GM21360 (cell line): ENCODE data around the gene MAP3K6.

Source experiments
- ATAC-seq: cut with Tn5 transposase; IDR thresholded peaks from one replicate; pipeline ENCODE4 v1.9.1; 2021; ENCODE audit warnings: mild to moderate bottlenecking, moderate library complexity; ENCODE audit not compliant: unreplicated experiment

MAP3K6 gene

DNA sequence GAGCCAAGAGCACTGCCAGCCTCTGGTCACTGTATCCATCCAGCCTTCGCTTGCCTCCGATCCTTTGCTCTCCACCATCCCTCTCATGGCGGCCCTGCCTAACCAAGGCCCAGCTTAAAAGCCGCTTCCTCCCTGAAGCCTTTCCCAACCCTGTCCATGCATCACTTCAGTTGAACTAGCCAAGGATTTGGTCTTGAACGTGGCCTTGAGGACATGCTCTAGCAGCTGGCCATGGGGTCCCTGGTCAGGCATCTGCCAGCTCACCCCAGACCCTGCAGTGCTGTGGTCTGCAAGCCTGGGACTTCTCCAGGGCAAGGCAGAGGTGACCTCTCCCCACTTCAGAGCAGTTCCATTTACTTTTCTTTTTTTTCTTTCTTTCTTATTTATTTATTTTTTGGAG, 30.0 kb downstream of the MAP3K6 start:
- no peak for ATAC-seq

DNA sequence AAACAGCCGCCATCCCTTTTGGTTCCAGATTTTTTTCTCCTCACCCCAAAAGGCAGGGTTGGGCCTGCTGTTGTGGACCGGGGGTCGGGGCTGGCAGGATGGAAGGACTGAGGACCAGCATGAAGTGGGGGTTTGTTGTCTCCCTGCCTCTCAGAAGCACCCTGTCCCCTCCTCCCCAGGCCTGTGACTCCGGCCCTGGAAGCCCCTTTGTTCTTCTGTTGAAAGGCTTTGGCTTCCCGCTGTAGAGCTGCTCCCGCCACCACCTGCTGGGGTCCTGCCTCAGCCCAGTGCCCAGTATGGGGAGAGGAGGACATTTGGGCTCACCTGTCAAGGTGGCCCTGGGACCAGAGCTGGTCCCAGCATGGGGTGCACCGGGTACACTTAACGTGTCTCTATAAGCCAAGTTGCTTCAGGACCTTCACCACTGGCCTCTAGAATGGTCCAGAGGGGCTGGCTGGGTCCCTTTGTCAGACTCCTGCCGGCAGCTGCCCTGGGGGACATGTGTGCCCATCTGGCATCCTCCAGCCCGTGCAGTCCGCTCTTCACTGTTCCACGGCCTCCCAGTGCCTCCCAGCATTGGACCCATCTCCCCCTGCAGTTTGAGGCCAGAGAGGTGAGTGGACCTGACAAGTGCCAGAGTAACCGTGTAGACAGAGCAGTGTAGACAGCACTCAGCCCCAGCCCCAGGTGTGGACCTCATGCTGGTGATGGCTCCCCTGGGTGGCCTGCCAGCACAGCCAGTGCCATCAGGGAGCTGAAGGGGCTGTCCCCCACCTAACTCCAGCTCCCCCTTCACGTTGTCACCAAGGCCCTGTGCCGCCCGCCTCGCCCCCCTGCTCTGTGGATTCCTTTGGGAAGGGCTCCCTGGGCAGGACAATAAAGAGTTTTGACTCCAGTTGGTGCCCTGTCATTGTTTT, 31.0 kb downstream of the MAP3K6 start:
- no peak for ATAC-seq

DNA sequence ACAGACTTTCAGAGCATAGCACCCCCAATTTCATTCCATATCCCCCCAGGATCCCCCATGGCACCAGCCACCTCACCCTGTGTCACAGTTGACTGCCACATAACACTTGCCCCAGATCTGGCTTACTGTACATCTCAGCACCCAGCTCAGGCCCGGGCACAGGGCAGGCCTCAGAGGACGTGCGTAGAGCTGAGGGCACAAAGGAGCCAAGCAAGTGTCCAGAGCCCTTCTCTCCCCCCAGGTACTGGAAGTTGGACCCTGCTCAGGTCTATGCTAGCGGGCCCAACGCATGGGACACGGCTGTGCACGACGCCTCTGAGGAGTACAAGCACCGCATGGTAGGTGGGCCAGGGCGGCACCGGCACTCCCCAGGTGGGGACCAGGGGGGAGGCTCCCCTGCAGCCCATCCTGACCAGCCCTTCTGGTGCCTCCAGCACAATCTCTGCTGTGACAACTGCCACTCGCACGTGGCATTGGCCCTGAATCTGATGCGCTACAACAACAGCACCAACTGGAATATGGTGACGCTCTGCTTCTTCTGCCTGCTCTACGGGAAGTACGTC, 33.0 kb downstream of the MAP3K6 start:
- no peak for ATAC-seq

DNA sequence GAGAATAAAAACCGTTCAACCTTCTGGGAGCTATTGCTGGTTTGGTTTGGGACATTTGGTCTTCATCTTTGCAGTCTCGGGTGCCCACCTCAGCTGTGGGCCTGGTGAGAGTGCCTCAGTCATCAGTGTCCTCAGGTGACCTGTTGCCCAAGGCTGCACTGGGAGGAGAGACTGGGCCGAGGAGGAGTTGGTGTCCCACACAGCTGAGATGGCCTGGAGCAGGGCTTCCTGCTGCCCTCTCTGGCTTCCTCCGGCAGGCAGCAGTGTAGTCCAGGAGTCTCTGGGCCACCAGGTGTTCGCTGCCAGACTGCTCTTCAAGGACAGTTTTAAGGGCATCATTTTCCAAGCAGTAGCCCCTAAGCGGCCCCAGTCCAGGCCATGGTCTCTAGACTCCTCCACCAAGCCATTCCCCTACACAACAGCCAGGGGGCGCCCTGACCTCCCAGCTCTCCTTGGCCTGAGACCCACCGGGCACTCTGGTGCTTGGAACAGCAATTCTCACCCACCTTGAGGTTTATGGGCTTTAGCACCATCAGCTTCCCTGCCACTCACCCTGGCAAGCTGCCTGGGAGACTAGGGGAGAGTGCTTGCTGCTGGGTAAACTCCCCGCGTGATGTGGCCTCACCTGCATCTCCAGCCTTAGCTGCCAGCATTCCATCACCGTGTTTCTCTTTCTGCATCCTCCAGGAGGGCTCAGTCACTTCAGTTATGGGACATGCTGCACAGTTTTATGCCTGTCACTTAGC, 34.1 kb downstream of the MAP3K6 start:
- ATAC-seq, result no peak

DNA sequence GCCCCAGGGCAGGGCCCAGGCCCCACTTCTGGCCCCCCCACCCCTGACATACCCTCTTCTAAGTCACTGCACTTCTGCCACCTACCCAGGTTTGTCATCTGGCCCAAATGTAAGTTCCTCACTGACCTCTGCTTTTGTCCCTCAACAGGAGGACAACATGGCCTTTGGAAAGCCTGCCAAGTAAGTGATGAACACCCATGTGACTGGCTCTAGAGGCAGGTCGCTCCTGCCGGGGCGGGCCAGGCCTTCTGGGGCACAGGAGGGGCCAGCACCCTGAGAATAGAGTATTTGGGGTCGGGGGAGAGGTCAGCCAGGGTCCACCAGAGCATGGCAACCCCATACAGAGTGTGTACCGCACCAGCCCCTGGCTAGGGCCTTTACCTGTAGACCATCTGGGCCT, 34.8 kb downstream of the MAP3K6 start:
- no peak for ATAC-seq

DNA sequence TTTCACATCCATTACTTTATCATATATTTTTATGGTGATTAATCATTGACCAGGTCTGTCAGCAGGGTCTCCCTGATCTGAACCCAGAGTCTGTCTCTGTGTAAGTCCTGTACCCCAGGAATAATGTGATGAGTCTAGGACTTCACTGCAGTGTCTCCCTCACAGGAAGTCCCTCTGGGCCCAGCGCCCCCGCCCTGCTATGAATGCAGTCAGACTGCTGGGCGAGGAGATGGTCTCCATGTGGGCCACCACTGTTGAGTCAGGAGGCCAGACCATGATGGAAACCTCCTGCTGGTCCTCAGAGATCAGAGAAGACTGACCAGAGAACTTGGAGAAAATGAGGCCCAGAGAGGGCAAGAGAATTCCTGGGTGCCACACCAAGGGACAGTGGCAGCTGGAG, 35.3 kb downstream of the MAP3K6 start:
- ATAC-seq, result no peak

DNA sequence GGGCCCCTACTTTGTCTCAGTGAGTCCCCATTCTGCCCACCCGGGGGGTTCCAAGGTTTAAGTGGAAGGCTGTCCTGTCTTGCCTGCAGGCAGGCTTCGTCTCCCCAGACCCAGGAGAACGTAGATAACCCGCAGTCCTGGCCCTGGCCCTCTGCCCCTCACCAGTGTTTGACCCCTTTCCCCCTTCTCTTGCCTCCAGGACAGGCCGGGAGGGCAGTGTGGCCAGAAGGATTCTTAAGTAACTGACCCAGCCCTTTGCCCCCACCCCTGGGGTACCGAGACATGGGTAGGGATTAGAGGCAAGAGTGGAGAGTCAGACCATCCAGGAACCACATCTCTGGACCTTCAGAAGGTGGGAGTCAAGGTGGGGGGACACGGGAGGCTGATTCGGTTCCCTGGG, 36.0 kb downstream of the MAP3K6 start:
- no peak for ATAC-seq

DNA sequence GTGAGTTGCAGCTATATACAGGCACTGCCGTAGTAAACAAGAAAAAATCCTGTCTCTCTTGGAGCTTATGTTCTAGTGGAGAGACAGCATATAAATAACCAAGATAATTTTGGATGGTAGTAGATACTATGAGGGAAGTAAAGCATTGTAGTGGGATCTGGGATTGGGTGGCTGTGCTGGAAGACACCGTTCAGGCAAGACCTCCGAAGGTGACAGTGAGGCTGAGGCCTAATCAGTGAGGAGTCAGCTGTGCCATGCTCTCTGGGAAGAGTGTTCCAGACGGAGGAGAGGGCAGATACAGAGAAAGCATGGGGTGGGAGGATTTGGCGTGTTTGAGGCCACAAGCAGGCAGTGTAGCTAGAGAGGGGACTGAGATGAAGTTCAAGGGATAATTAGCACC, 38.8 kb downstream of the MAP3K6 start:
- ATAC-seq, result no peak

DNA sequence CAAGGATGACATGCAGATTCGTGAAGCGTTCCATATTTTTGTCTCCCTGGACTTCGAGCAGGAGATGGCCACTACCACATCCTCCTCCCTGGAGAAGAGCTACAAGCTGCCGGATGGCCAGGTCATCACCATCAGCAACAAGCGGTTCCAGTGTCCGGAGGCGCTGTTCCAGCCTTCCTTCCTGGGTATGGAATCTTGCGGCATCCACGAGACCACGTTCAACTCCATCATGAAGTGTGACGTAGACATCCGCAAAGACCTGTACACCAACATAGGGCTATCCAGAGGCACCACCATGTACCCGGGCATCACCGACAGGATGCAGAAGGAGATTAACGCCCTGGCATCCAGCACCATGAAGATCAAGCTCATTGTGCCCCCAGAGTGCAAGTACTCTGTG, 41.5 kb downstream of the MAP3K6 start:
- ATAC-seq, result no peak

DNA sequence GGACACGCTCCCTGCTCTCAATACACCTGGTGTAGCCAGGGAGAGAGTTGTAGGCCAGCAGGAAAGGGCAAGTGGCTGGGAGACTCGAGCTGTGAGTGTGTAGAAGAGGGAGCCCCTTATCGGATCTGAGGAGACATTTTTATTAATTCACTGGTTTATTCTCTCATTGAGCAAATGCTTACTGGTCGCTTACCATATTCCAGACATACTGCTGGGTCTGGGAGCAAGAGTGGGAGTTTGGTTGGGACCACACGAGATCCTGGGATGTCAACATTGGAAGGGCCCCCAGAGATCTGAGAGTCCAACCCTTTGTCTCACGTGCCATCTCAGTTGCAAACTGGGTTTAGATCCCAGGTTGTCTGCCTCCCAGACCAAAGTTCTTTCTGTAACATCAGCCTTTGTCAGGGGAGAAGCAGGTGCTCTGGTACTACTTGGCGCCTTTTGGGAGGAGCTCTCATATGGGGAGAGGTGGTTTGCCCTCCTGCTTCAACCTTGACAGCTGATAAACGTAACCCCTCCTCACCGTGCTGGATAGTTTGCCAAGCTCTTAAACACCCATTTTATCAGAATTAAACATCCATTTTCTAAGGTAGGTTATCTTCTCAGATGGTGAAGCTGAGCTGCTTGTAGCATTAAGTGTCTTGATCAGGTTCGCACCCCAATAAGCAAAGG, 44.1 kb downstream of the MAP3K6 start:
- no peak for ATAC-seq

DNA sequence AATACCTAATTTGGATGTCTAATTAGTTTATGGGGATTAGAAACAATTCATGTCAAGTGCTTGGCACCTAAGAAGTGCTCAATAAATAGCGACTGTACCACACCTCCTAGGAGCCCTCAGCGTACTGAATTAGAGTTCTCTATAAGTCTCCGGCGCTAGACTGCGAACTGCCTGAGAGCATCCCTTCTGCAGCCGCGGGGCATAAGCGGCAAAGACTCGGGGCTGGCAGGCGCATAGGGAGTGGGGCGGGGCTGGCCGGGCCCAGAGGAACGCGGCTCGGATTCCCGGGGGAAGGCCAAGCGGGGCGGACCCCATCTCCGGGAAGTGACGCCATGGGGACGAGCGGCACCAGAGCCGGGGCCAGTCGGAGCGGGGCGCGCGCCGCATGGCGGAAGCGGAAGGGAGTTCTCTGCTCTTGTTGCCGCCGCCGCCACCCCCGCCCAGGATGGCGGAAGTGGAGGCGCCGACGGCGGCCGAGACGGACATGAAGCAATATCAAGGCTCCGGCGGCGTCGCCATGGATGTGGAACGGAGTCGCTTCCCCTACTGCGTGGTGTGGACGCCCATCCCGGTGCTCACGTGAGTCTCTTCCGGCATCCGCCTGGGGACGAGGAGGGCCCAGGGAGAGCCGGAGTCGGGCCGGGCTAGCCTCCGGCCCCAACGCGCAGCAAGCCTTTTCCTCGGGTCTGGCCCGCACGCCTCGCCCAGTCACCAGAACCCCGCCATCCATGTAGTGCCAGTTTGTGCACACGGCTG, 44.8 kb downstream of the MAP3K6 start, which contains the start of gene TMEM222:
Gene TMEM222 (plus strand): TSS at position 351 of the 756 bp plus-strand sequence. CDS start 35 bp downstream, at position 386.
- peak; percentile 94 for ATAC-seq

DNA sequence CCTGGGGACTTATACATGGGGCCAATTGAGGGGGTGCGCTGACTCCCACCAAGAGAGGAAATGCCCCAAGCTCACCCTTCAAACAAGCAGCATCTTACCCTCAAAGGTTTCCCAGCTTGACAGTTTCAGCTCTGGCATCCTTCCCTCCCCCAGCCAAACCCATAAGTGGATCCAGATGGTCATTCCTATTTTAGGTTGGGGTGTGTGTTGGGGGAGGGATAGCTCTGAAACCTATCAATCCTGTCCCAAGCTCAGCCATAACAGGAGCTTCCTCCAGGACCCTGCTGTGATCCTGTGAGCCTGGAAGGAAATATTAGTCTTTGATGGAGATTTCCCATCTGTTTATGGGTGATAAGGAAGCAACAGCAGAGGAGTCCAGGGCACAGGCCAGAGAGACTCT, 48.2 kb downstream of the MAP3K6 start:
- ATAC-seq, result no peak

DNA sequence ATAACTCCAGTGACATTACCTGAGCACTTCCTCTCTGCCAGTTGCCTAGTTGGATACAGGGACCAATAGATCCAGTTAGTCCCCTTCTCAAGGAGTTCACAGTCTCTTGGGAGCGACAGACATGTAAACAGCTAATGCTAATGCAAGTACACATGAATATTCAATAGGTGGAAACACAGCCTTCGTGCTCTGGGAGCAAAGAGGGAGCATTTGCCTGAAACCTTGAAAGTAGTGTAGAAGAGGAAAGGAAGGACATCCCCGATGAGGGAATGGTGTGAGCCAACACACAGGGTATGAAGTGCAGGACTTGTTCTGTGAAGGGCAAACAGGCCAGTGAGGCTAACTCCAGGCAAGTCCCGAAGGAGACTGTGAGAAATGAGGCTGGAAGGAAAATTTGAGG, 48.6 kb downstream of the MAP3K6 start:
- no peak for ATAC-seq

DNA sequence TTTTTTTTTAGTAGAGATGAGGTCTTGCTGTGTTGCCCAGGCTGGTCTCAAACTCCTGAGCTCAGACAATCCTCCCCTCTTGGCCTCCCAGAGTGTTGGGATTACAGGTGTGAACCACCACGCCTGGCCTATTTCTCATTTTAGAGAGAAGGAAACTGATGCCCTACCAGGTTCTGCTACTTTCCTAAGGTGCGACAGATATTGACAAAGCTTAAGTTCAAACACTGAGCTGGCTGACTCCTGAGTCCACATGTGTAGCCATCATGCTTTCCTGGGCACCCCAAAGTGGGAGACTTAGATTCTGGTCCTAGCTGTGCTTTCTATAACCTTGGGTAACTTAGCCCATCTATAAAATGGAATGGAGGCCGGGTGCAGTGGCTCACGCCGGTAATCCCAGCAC, 49.9 kb downstream of the MAP3K6 start:
- ATAC-seq, result no peak

DNA sequence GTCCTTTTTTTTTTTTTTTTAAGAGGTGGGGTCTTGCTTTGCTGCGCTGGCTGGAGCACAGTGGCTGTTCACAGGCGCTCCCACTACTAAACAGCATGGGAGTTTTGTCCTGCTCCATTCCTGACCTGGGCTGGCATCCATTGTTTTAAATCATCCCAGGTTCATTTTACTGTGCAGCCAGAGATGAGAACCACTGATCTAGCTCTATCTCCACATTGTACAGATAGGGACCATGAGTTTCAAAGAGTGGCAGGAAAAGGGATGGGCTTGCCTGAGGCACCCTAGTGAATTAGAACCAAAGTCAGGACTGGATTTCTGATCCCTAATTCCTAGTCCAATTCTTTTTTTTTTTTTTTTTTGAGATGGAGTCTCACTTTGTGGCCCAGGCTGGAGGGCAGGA, 52.0 kb downstream of the MAP3K6 start:
- ATAC-seq, result no peak

DNA sequence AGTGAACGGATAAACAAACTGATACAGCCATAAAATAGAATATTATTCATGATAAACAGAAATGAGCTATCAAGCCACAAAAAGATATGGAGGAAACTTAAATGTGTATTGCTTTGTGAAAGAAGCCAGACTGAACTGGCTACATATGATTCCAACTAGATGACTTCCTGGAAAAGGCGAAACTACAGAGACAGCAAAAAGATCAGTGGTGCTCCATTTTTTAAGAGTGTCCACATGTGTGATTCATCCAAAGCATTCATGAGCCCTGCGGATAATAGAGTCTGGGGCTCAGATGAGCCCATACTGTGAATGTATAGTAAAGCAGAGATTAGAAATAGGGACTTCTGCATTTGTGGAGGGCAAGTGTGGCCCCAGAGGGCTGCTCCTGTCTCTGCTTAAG, 52.6 kb downstream of the MAP3K6 start:
- ATAC-seq, result no peak

DNA sequence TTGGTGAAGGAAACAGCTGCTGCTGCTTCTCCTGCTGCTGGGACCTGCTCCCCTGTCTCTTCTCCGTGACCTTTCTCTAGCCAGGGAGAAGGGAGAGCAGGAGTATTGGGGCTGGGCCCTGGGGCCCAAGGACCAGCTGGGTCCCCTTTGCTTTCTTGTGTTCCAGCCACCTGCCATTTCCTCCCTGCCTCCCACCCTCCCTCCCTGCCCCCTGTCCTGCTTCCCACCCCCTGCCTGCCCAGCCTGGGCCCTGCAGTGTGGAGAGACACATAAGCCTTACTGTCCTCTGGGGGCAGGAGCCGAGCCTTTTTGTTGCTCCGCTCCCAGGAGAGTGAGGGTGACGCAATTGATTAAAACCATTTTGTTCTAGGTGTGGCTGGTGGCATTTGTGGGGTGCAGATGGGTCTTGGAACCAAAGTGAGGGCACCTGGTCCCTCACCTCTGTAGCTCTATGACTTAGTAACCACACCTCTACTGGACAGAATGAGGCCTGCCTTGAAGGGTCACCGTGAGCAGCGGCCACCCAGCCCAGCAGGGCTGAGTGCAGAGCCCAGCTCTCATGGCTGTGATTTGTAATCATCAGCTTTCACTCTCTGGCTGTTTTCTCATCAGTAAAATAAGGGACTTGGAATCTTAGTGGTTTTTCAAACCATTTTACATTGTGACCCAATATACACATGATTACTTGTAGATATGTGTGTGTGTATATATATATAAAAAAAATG, 58.7 kb downstream of the MAP3K6 start:
- ATAC-seq, result no peak

DNA sequence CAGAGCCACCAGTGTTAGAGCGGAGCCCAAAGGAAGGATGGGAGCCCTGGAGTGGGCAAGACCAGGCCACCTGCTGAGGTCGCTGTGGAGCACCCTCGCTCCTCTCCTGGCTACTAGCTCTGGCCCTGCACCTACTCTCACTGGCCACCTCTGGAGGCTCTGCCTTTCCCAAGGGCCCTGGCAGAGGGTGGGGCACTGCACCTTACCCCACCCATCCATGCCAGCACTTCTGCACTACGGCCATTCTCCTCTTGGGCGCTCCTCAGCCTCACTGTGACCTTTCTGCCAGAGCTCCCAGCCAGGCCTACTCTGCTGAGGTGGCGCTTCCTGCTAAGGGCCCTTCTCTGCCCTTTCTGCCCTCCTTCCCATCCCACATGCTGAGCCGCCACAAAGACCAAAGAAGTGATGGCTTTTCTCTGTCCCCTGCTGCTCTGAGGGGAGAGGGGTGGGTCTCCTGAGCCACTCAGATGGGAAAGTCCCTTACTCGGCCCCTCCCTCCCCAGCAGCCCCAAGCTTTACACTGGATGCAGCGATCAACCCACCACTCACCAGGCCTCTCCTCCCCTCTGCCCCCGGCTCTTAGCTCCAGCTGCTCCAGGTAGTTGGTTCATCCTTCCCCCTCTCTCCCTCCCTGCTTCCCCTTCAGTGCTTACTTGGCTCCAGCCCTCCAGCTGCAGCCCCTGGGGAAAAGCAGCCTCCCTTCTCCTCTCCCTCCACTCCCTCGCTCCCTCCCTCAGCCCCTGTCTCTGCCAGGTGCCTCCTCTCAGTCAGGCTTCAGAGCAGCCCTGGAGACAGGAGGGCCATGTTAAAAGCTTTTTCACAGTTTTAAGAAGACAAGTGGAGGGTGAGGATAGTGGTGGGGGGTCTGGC, 59.6 kb downstream of the MAP3K6 start:
- ATAC-seq, result no peak

DNA sequence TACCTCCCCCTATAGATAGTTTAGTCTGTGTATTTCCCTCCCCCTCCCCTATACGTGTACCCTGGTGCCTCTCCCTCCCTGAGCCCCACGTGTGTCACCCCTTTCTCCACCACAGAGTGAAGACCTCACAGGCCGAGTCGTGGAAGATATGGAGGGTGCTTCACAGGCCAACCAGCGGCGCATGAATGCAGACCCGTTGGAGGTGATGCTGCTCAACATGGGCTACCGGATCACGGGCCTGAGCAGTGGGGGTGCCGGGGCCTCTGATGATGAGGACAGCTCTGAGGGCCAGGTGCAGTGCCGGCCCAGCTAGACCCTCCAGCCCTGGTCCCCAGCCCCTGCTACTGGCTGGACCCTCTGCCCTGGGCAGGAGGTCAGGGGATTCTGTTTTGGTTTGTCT, 60.7 kb downstream of the MAP3K6 start:
- no peak for ATAC-seq
